Measurements from ENCODE around the gene PCDHB4. TPM values are rescaled to one million over a fixed set of nuclear protein-coding genes. Genes with fewer than 3 reads are reported as not detected.
"Not testable (repeated sequence)": the region's sequence is repeated elsewhere in the genome, so short reads cannot be mapped to it uniquely, and the experiment has no call there.

The PCDHB4 gene
- polyA plus RNA-seq, 3 donors, result not detected

DNA sequence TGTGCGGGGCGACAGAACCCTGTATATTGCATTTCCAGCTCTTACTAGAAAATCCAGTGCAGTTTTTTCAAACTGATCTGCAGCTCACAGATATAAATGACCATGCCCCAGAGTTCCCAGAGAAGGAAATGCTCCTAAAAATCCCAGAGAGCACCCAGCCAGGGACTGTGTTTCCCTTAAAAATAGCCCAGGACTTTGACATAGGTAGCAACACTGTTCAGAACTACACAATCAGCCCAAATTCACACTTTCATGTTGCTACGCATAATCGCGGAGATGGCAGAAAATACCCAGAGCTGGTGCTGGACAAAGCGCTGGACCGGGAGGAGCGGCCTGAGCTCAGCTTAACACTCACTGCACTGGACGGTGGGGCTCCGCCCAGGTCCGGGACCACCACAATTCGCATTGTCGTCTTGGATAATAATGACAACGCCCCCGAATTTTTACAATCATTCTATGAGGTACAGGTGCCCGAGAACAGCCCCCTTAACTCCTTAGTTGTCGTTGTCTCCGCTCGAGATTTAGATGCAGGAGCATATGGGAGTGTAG is 14.2 kb downstream of the PCDHB4 start:
- Mint-ChIP-seq H3K27ac (no peak overlapping the region), H3K4me1 (no peaks in the 10 kb centered on the region), H3K4me3 (no peak overlapping the region), H3K36me3 (no peaks in the 10 kb centered on the region), H3K9me3 (peaks cover 27 to 44% (median 36%) of the 10 kb centered on the region in 7 donors), H3K27me3 (ENCODE audit: low read depth in 3 of 3) (peaks cover 1 to 19% (median 3%) of the 10 kb centered on the region in 3 donors)
- Histone ChIP-seq H3K9me3 (replicated peaks in 1 of 2; ENCODE audit: control insufficient read depth in 1 of 2, insufficient read depth in 1 of 2, low read length in 2 of 2) (peaks cover 26 to 28% of the 10 kb centered on the region in 2 donors), H3K27ac (ENCODE audit: low read depth in 1 of 2, low read length in 2 of 2) (no peak overlapping the region), H3K4me1 (ENCODE audit: control insufficient read depth in 1 of 2, insufficient read depth in 2 of 2, low read length in 2 of 2) (no peaks in the 10 kb centered on the region), H3K4me3 (replicated peaks in 1 of 3; ENCODE audit: low read depth in 2 of 3, low read length in 3 of 3) (no peak overlapping the region), H3K9ac (ENCODE audit: insufficient read depth, low read length, poor library complexity, severe bottlenecking) (no peak overlapping the region), H2AFZ (ENCODE audit: insufficient read depth, low read depth, low read length, poor library complexity, severe bottlenecking) (no peak overlapping the region), H4K20me1 (ENCODE audit: insufficient read depth, low read length) (no peaks in the 10 kb centered on the region), H3K27me3 (ENCODE audit: control insufficient read depth in 2 of 2, insufficient read depth in 2 of 2, low read length in 2 of 2) (peaks cover 0 to 6% of the 10 kb centered on the region in 2 donors), H3K79me2 (ENCODE audit: insufficient read depth, low read length) (no peaks in the 10 kb centered on the region), H3K36me3 (replicated peaks in 1 of 2; ENCODE audit: control insufficient read depth in 1 of 2, insufficient read depth in 2 of 2, low read length in 2 of 2) (no peaks in the 10 kb centered on the region), H3K4me2 (replicated peaks; ENCODE audit: extremely low read depth, low read length, poor library complexity, severe bottlenecking) (no peak overlapping the region)
- WGBS (ENCODE audit: insufficient coverage), result 43% methylated on average over 10 of the region's 19 CpGs
- TF ChIP-seq, protein P1, sequence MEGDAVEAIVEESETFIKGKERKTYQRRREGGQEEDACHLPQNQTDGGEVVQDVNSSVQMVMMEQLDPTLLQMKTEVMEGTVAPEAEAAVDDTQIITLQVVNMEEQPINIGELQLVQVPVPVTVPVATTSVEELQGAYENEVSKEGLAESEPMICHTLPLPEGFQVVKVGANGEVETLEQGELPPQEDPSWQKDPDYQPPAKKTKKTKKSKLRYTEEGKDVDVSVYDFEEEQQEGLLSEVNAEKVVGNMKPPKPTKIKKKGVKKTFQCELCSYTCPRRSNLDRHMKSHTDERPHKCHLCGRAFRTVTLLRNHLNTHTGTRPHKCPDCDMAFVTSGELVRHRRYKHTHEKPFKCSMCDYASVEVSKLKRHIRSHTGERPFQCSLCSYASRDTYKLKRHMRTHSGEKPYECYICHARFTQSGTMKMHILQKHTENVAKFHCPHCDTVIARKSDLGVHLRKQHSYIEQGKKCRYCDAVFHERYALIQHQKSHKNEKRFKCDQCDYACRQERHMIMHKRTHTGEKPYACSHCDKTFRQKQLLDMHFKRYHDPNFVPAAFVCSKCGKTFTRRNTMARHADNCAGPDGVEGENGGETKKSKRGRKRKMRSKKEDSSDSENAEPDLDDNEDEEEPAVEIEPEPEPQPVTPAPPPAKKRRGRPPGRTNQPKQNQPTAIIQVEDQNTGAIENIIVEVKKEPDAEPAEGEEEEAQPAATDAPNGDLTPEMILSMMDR (IDR thresholded peaks at IDR 0.05), result no peak
- DNase-seq, result no peak
- intact Hi-C loops (cut with micrococcal nuclease), result no loop called here

- H3K4me2 ChIP-seq (replicated peaks; ENCODE audit: extremely low read depth, low read length, poor library complexity, severe bottlenecking); H3K79me2 ChIP-seq (ENCODE audit: insufficient read depth, low read length); H4K20me1 ChIP-seq (ENCODE audit: insufficient read depth, low read length); DNase-seq; H3K36me3 Mint-ChIP-seq; H2AFZ ChIP-seq (ENCODE audit: insufficient read depth, low read depth, low read length, poor library complexity, severe bottlenecking); H3K4me1 ChIP-seq (ENCODE audit: control insufficient read depth in 1 of 2, insufficient read depth in 2 of 2, low read length in 2 of 2); H3K36me3 ChIP-seq (replicated peaks in 1 of 2; ENCODE audit: control insufficient read depth in 1 of 2, insufficient read depth in 2 of 2, low read length in 2 of 2); intact Hi-C loops (cut with micrococcal nuclease); H3K4me1 Mint-ChIP-seq; H3K4me3 ChIP-seq (replicated peaks in 1 of 3; ENCODE audit: low read depth in 2 of 3, low read length in 3 of 3); H3K27ac ChIP-seq (ENCODE audit: low read depth in 1 of 2, low read length in 2 of 2); H3K27me3 ChIP-seq (ENCODE audit: control insufficient read depth in 2 of 2, insufficient read depth in 2 of 2, low read length in 2 of 2); H3K9ac ChIP-seq (ENCODE audit: insufficient read depth, low read length, poor library complexity, severe bottlenecking); H3K4me3 Mint-ChIP-seq: not testable (repeated sequence)
- Mint-ChIP-seq H3K27ac (peak overlapping the region in 1 of 7 donors; percentile 41), H3K9me3 (peaks cover 23 to 45% (median 36%) of the 10 kb centered on the region in 7 donors), H3K27me3 (ENCODE audit: low read depth in 3 of 3) (peaks cover 1 to 19% (median 3%) of the 10 kb centered on the region in 3 donors)
- WGBS (ENCODE audit: insufficient coverage), result 47% methylated on average over 27 of the region's 34 CpGs
- peaks cover 28% of the 10 kb centered on the region in 2 donors for H3K9me3 ChIP-seq (replicated peaks in 1 of 2; ENCODE audit: control insufficient read depth in 1 of 2, insufficient read depth in 1 of 2, low read length in 2 of 2)
These were observed 15.7 kb downstream of the PCDHB4 start for GRCh38 chr5:141137346-141137745.
